GM18520 (cell line): ENCODE data around the gene NKD1.

ENCODE experiments used
- ATAC-seq: cut with Tn5 transposase; IDR thresholded peaks from one replicate; pipeline ENCODE4 v1.9.1; 2021; ENCODE audit not compliant: unreplicated experiment

Gene NKD1

DNA sequence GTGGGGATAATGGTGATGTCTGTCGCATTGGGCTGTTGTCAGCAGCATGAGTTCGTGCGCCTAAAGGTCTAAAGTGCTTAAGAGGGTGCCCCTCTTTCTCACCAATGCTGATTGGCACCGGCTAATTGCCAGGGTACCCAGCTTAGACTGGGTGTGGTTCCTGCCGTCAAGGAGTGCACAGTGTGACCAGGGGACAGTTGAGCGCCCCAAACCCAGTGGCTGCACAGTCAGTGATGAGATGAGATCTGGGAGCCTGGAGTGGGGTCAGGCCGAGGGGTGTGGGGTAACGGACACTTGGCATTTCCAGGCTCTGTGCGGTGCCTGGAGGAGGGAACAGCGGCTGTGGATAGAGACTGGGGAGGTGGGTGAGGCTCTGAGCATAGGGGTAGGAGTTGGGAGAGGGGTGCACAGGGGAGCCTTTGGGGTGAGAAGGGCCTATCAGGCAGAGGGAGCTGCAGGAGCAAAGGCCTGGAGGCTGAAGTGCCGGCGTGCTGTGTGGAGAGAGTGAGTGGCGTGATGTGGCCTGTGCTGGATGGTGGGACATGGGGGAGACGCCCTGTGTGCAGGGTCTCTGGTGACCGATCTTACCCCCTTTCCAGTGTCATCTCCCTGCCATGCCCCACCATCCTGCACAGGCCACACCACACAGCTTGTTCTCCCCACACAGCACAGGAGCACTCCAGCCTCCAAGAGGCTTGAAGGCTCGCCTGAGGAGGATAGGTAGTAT lies 74.6 kb downstream of the NKD1 start:
- no peak for ATAC-seq

- no peak for ATAC-seq
Observed at GRCh38 chr16:50624449-50624970, 76.3 kb downstream of the NKD1 start.

- ATAC-seq: no peak
Observed at GRCh38 chr16:50625374-50625773, 77.2 kb downstream of the NKD1 start.

DNA sequence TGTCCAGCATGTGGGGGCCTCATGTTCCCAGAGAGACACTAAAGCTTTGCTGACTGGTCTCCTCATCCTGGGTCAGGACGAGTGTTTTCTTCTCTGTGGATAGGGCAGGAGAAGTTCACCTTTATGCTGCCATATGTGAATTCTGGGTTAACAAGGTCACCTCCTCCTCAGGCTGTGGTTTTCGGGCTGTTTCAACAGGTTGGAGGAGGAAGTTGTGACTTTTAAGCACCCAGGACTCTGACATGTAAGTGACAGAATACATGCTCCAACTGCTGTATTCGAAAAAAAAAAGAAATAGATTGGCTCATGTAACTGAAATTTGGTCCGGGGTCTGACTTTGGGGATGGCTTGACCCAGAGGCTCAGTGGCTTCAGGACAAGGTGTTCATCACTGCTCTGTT lies 78.7 kb downstream of the NKD1 start:
- no peak for ATAC-seq

- no peak for ATAC-seq
Observed at GRCh38 chr16:50627419-50627818, 79.2 kb downstream of the NKD1 start.

GRCh38 chr16:50628156-50628802 lies 80.1 kb downstream of the NKD1 start:
- ATAC-seq: no peak

DNA sequence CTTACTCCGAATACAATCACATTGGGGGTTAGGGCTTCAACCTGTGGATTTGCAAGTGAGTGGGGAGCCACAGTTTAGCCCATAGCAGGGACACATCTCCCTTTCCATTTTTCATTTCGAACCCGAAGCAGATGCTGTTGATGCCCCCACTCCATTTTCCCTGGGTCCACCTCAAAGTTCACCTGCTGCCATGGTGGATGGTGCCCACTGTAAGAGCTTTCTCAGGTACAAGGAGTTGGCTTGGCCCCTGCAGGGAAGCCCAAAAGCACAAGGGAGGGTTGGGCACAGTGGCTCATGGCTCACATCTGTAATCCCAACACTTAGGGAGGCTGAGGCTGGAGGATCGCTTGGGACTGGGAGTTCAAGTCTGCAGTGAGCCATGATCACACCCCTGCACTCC lies 81.1 kb downstream of the NKD1 start:
- ATAC-seq: no peak

- ATAC-seq: no peak
Observed at GRCh38 chr16:50630394-50631020, 82.3 kb downstream of the NKD1 start.

GRCh38 chr16:50631249-50631984 lies 83.2 kb downstream of the NKD1 start:
- no peak for ATAC-seq

DNA sequence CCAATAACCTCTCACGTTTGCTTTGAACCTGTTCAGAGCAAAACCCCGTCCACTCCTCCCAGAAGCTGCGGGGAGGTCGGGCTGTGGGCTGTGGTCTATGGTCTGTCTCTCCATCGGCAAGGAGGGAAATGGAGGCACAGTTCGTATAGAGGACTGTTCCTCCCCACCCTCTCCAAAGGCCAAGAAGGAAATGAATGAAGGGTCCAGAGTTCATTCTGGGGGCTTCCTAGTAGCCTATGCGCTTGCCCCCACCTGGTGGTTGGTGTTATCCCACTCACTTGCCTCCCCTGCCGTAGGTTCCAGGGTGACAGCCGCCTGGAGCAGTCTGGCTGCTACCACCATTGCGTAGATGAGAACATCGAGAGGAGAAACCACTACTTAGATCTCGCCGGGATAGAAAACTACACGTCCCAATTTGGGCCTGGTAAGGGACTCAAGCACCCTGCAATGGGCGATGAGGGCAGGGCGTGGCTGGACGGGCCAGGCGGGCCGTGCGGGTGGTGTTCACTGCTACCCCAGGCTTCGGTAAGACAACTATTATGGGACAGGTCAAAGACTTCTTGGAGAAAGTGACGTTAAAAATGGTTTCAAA lies 83.9 kb downstream of the NKD1 start:
- ATAC-seq: no peak

DNA sequence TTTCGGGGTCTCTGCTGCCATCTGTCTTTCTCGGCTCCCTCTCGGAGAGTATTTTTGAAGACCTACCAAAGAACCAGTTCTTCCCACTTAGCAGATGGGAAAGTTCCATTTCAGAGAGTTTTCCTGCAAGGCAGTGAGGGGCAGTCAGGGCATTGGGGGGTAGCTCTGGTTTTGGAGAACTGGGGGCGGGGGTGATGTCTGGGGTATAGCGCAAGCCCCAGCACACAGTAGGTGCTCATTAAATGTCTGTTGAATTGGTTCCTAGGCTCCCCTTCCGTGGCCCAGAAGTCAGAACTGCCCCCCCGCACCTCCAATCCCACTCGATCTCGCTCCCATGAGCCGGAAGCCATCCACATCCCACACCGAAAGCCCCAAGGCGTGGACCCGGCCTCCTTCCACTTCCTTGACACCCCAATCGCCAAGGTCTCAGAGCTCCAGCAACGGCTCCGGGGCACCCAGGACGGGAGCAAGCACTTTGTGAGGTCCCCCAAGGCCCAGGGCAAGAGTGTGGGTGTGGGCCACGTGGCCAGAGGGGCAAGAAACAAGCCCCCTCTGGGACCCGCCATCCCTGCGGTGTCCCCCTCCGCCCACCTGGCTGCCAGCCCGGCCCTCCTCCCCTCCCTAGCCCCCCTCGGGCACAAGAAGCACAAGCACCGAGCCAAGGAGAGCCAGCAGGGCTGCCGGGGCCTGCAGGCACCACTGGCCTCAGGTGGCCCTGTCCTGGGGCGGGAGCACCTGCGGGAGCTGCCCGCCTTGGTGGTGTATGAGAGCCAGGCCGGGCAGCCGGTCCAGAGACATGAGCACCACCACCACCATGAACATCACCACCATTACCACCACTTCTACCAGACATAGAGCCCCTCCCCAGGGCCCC lies 85.0 kb downstream of the NKD1 start:
- no peak for ATAC-seq

DNA sequence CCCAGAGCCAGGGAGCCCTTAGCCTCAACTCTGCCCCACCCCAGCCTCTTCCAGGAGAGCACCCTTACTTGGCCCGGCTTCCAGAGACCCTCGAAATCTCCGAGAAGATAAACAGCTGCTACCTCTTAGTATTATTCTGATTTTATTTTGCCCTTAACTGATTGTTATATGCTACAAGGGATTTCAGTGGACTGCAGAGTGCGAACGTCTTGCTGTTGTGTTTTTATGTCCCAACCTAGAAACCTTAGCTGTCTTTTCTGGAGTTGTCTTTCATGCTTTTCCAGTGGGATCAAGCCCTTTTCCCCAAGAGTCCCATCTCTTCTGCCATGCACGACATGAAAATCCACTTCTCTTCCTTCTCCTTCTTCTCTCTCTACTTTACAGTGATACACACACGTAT lies 85.9 kb downstream of the NKD1 start:
- no peak for ATAC-seq

DNA sequence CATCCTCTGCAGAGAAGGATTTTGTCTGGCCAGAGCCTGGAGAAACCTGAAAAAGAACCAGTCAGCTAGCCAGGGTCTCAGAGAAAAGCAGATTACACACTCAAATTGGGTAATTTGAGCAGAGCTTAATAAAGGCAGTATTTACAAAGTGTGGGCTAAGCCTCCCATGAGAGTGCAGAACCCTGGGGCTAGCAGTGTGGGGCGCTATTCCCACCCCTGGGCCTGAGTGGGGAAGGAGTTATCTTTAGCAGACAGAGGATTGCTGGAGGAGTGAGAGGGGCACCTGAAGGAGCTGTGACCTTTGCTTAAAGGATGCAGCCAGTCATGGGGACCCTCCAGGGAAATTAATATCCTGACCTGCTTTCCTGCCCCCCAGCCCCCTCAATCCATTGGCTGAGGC lies 86.8 kb downstream of the NKD1 start:
- ATAC-seq: no peak

- ATAC-seq: no peak
Observed at GRCh38 chr16:50635505-50636392, 87.6 kb downstream of the NKD1 start.

DNA sequence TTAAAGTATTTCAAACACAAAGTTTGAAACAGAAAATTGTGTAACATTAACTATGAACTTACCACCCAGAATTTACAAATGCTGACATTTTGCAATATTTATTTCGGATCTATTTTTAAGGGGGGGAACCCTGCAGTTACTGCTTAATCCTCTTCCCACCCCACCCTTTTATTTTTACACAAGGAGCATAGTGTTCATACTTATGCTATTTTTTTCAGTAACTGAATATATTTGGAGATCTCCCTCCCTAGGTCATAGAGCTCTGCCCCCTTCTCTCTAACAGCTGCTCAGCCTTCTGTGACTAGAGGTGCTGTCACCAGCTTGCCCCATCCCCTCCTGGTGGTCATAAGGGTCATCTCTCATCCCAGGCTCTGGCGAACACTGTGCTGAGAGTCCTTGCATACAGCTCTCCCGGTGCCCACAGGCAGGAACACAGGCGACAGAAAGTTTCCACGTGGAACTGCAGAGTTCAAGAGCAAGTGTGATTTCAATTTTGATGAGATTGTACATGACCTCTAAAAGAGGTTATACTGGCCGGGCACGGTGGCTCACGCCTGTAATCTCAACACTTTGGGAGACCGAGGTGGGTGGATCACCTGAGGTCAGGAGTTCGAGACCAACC lies 88.7 kb downstream of the NKD1 start:
- ATAC-seq: no peak

- ATAC-seq: no peak
Observed at GRCh38 chr16:50637716-50638602, 89.8 kb downstream of the NKD1 start.

GRCh38 chr16:50638816-50639670 lies 90.8 kb downstream of the NKD1 start:
- no peak for ATAC-seq
